Nephron progenitor cell (in vitro differentiated cells): ENCODE data around the gene RGMA.

Source experiments
- DNase-seq: peaks from one replicate; pipeline ENCODE4 v3.0.0; 2021
- H3K27ac Mint-ChIP-seq: 2 replicates; pipeline ENCODE4 v1.8.0; 2021; ENCODE audit warnings: mild to moderate bottlenecking, moderate library complexity, mixed read lengths
- H3K27me3 Mint-ChIP-seq: 2 replicates; pipeline ENCODE4 v1.8.0; 2021; ENCODE audit warnings: mild to moderate bottlenecking, low read depth, mixed read lengths; ENCODE audit not compliant: poor library complexity
- H3K36me3 Mint-ChIP-seq: 2 replicates; pipeline ENCODE4 v1.8.0; 2021; ENCODE audit warnings: low read depth, mixed read lengths
- H3K4me1 Mint-ChIP-seq: 2 replicates; pipeline ENCODE4 v1.8.0; 2021; ENCODE audit warnings: mixed read lengths
- H3K4me3 Mint-ChIP-seq: 2 replicates; pipeline ENCODE4 v1.8.0; 2021; ENCODE audit warnings: mild to moderate bottlenecking, moderate library complexity, mixed read lengths
- H3K9me3 Mint-ChIP-seq: 2 replicates; pipeline ENCODE4 v1.8.0; 2021; ENCODE audit warnings: mild to moderate bottlenecking, moderate library complexity, mixed read lengths
- TF ChIP-seq, protein P1 (sequence below): fragments of 200-600 bp; sonication (generic); IDR thresholded peaks from 2 replicates; pipeline ENCODE4 v1.5.0; 2021; ENCODE audit warnings: antibody characterized with exemption

The RGMA gene

DNA sequence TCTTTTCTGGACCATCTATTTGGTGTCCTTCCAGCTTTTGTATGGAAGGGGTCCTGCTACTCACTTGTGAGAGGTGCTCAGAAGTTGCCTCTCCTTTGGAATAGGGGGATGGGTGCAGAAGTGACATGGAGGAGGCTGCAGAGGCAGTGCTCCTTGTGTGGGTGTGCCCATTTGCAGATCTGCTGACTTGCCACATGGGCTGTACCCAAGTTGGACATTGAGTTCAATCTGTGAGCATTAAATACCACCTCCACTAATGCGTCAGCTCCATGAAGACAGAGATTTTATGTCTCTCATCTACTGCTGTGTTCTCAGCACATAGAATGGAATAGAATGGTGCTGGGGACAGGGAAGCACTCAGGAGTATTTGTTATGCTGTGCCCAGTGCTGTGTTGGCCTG lies 76.2 kb downstream of the RGMA start:
- H3K27me3 Mint-ChIP-seq: no peaks in the 10 kb centered on the region
- DNase-seq: no peak
- no peak overlapping the region for H3K4me3 Mint-ChIP-seq
- H3K27ac Mint-ChIP-seq: peak overlapping the region; percentile 30
- H3K9me3 Mint-ChIP-seq: no peaks in the 10 kb centered on the region
- TF ChIP-seq, protein P1, sequence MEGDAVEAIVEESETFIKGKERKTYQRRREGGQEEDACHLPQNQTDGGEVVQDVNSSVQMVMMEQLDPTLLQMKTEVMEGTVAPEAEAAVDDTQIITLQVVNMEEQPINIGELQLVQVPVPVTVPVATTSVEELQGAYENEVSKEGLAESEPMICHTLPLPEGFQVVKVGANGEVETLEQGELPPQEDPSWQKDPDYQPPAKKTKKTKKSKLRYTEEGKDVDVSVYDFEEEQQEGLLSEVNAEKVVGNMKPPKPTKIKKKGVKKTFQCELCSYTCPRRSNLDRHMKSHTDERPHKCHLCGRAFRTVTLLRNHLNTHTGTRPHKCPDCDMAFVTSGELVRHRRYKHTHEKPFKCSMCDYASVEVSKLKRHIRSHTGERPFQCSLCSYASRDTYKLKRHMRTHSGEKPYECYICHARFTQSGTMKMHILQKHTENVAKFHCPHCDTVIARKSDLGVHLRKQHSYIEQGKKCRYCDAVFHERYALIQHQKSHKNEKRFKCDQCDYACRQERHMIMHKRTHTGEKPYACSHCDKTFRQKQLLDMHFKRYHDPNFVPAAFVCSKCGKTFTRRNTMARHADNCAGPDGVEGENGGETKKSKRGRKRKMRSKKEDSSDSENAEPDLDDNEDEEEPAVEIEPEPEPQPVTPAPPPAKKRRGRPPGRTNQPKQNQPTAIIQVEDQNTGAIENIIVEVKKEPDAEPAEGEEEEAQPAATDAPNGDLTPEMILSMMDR: no peak
- H3K36me3 Mint-ChIP-seq: peaks cover 95% of the 10 kb centered on the region
- H3K4me1 Mint-ChIP-seq: peaks cover 10% of the 10 kb centered on the region

DNA sequence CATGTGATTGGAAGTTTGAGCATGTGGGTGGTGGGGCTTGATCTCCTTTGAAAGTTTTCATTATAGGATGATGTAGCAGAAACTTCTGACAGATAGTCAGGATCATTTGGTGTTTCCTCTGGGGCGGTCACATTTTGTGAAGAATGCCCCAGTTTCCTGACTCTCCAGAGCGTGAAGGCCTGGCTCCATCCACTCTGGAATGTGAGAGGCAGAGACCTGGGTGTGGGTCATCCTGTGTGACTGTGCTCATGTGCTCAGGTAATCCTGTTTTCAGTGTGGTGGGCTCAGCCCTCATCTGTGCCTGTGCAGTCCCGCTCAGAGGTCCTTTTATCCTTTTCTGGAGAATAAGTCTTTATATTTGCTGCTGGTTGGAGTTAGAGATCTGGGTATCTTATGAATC lies 81.0 kb downstream of the RGMA start:
- no peaks in the 10 kb centered on the region for H3K9me3 Mint-ChIP-seq
- H3K36me3 Mint-ChIP-seq: peaks cover 96% of the 10 kb centered on the region
- DNase-seq: no peak
- TF ChIP-seq, protein P1: no peak
- no peak overlapping the region for H3K4me3 Mint-ChIP-seq
- H3K4me1 Mint-ChIP-seq: peaks cover 13% of the 10 kb centered on the region
- H3K27me3 Mint-ChIP-seq: no peaks in the 10 kb centered on the region
- H3K27ac Mint-ChIP-seq: peak overlapping the region; percentile 85

DNA sequence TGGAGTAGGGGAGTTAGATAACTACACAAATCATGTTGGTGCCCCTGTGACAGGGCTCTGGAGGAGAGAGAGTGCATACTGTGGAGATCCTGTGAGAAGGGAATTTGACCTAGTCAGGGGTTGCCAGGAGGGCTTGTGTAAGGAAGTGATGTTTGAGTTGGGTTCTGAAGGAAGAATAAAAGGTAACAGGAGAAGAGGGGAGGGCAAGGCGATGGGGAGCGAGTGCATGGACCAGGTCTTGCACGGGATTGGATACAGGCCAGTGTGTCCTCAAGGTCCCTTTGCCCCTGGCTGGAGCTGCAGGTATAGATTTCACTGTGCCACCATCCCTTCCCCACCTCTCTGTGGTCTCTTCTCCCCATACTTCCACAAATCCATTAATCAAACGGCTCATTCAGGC lies 83.9 kb downstream of the RGMA start:
- H3K36me3 Mint-ChIP-seq: peaks cover 93% of the 10 kb centered on the region
- DNase-seq: no peak
- peak overlapping the region; percentile 38 for H3K27ac Mint-ChIP-seq
- H3K27me3 Mint-ChIP-seq: no peaks in the 10 kb centered on the region
- H3K4me1 Mint-ChIP-seq: peaks cover 12% of the 10 kb centered on the region
- H3K9me3 Mint-ChIP-seq: no peaks in the 10 kb centered on the region
- H3K4me3 Mint-ChIP-seq: no peak overlapping the region
- TF ChIP-seq, protein P1: no peak

DNA sequence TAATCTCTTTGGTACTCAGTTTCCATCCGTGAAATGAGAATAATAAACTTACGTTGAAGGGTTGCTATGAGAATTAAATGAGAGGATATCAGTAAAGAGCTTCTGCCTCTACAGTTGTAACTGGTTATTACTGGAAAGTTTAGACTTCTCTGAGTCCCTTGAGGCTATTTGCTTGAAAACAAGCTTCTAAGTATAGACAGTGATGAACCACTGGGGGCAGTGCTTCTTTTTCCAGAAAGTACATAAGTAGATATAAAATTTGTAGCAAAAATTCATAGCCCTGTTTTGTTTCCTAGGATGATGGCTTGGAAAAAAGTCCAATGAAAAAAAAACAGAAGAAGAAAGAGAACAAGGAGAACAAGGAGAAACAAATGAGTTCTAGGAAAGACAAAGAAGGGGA lies 87.1 kb downstream of the RGMA start:
- Mint-ChIP-seq H3K27me3 (no peaks in the 10 kb centered on the region), H3K36me3 (peaks cover 96% of the 10 kb centered on the region), H3K4me1 (peaks cover 7% of the 10 kb centered on the region), H3K9me3 (no peaks in the 10 kb centered on the region), H3K4me3 (no peak overlapping the region), H3K27ac (no peak overlapping the region)
- DNase-seq: no peak
- TF ChIP-seq, protein P1: peak; percentile 8

DNA sequence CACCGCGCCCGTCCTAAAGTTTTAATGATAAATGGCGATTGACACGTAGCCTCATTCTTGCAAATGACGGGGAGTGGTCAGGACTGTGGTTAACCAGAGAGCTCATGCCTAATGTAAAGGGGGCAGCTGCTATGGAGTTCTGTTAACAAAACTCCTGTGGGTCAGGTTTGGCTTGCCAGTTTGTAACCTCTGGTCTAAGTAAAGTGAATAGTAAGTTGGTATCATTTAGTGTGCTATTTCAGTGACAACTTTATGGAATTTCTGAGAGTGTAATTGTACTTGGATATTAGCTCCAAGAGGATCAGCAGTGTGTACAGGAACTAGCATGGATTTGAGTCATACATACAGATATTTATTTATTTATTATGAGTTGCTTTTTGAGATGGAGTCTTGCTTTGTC lies 87.9 kb downstream of the RGMA start:
- peaks cover 7% of the 10 kb centered on the region for H3K4me1 Mint-ChIP-seq

DNA sequence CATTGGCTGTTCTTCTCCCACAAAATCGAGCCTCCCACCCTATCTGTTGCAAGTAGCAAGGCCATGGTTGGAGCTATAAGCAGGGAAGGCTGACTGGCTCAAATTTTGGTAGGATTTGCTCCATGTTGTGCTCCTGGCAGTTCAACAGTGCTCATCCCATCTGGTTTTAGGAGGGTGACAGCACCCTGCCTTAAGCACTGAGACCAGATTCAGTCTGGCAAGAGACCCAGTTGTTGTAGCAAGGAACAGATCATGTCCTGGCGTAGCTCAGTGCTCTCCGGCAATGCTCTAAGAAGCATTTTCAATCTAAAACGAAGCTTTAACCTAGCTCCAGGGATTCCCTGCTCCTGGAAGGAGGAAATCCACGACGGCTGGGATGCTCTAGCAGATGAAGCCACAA lies 91.2 kb downstream of the RGMA start:
- no peak for DNase-seq
- Mint-ChIP-seq H3K4me3 (no peak overlapping the region), H3K4me1 (no peaks in the 10 kb centered on the region), H3K27ac (no peak overlapping the region), H3K36me3 (peaks cover 91% of the 10 kb centered on the region), H3K27me3 (no peaks in the 10 kb centered on the region), H3K9me3 (no peaks in the 10 kb centered on the region)
- TF ChIP-seq, protein P1: no peak

More for the DNA sequence above, 87.9 kb downstream of the RGMA start:
- DNase-seq: no peak
- Mint-ChIP-seq H3K27ac (no peak overlapping the region), H3K4me3 (no peak overlapping the region), H3K27me3 (no peaks in the 10 kb centered on the region), H3K36me3 (peaks cover 96% of the 10 kb centered on the region), H3K9me3 (no peaks in the 10 kb centered on the region)
- TF ChIP-seq, protein P1: no peak
